SU-DHL-6 (cell line): ENCODE data around the gene C19orf81.

ENCODE experiments used
- EZH2phosphoT487 ChIP-seq: fragments of 200-600 bp; sonication (generic), shearing (Covaris generic); conservative IDR thresholded peaks from 2 replicates; pipeline ENCODE4 v1.6.1; 2018; ENCODE audit warnings: mild to moderate bottlenecking, antibody characterized with exemption, low read length, moderate library complexity, mixed read lengths
- TF ChIP-seq, protein P1 (sequence below): fragments of 200-600 bp; sonication (generic); IDR thresholded peaks from one replicate; pipeline ENCODE4 v1.5.1; 2017; ENCODE audit warnings: antibody characterized with exemption, mild to moderate bottlenecking, low read length, moderate library complexity; ENCODE audit not compliant: insufficient read depth, poor library complexity, severe bottlenecking

- TF ChIP-seq, protein P1, sequence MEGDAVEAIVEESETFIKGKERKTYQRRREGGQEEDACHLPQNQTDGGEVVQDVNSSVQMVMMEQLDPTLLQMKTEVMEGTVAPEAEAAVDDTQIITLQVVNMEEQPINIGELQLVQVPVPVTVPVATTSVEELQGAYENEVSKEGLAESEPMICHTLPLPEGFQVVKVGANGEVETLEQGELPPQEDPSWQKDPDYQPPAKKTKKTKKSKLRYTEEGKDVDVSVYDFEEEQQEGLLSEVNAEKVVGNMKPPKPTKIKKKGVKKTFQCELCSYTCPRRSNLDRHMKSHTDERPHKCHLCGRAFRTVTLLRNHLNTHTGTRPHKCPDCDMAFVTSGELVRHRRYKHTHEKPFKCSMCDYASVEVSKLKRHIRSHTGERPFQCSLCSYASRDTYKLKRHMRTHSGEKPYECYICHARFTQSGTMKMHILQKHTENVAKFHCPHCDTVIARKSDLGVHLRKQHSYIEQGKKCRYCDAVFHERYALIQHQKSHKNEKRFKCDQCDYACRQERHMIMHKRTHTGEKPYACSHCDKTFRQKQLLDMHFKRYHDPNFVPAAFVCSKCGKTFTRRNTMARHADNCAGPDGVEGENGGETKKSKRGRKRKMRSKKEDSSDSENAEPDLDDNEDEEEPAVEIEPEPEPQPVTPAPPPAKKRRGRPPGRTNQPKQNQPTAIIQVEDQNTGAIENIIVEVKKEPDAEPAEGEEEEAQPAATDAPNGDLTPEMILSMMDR = no peak
- TF ChIP-seq EZH2phosphoT487 = no peak
Observed at GRCh38 chr19:50628551-50628950, 20.7 kb upstream of the C19orf81 start.
